HG02970 (cell line): Measurements from ENCODE around the gene F11R.
"Not testable (repeated sequence)": the region's sequence is repeated elsewhere in the genome, so short reads cannot be mapped to it uniquely, and the experiment has no call there.

Source experiments
- ATAC-seq: cut with Tn5 transposase; IDR thresholded peaks from one replicate; pipeline ENCODE4 v1.9.1; 2021; ENCODE audit warnings: mild to moderate bottlenecking, moderate library complexity, moderate number of reproducible peaks; ENCODE audit not compliant: unreplicated experiment, low FRiP score

Gene F11R

DNA sequence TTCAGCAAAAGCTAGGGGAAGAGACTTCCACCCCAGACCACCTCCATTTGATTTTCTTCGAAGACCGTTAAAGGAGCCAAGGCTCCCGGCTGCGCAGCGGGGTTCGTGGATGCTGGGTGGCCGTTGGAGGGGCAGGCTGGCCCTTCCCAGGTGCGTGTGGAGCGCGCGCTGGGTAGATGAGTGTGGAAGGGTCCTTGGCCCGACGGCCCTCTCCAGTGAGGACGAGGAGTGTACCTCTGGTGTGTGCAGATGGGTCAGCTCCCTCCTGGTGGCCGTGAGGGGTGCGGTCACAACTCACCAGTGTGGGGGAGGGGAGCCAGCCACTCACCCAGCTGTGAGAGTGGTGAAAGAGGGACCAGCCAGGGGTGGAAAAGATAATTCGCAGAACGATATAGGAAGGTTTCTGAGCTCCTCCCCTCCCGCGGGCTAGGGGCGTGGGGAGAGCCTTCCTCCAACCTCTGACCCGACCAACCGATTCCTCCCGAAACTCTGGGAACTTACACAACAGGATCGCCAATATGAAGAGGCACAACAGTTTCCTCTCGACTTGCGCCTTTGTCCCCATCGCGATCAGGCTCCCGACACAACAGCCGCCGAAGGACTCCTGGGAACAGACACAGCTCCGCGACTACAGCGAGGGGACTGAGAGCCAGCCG, at the start of gene F11R:
TSS of gene F11R (minus strand) at position 644 of the 656 bp plus-strand sequence. CDS start at position 565, 79 bp downstream.
- peak; percentile 35 for ATAC-seq

DNA sequence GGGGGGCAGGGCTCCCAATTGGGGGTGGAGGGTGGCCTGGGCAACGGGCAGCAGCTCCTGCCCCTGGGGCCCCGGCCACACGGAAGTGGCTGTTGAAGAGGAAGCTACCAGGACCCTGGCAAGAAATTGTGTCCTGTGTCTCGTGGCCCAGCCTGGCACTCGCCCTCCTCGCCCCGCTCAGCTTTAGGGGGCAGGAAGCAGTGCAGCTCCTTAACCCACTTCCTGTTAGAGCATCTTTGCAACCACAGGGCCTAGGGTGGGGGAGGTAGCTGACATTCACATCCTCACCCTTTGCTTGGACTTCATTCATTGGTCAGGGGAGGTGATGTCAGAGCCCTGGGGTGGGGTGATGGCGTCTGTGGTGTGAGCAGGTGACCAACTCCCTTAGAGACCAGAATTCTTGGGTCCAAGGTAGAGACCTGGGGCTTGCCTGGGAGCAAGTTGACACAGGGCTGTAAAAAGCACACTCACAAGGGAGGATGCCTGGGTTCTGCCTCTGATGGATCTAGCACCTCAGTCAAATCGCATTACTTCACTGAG, 48.8 kb upstream of the F11R start, which contains the start of gene ARHGAP30:
TSS of gene ARHGAP30 (minus strand) at position 161 of the 540 bp plus-strand sequence. CDS start 267 bp downstream, outside the sequence.
- ATAC-seq: peak; percentile 65

- ATAC-seq: peak; percentile 9
Measured at GRCh38 chr1:161069241-161069640, 48.3 kb upstream of the F11R start.

GRCh38 chr1:161068306-161069234, 47.6 kb upstream of the F11R start:
- no peak for ATAC-seq

DNA sequence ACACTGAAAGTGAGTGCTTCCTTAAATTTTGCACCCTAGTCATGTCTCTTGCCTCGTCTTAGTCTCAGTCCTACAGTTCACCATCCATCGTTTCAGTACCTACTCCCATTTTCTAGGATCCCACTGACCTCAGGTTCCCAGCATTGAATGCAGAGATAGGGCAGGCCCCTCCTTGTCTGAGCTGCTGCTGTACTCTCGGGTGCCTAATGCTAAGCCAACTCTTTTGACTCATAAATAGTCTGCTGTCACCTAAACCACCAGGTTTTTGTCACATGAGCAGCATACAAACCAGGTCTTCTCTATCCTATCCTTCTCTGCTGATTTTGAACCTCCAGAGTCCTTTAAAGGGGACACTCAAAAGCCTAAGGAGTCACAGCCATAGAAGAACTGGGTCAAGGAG, 45.7 kb upstream of the F11R start:
- ATAC-seq: no peak

DNA sequence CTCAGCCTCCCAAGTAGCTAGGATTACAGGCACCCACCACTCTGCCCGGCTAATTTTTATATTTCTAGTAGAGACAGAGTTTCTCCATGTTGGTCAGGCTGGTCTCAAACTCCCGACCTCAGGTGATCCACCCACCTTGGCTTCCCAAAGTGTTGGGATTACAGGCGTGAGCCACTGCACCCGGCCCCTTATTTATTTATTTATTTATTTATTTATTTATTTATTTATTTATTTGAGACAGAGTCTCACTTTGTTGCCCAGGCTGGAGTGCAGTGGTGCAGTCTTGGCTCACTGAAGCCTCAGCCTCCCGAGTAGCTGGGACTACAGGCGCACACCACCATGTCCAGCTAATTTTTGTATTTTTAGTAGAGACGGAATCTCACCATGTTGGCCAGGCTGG, 44.7 kb upstream of the F11R start:
- not testable (repeated sequence) for ATAC-seq

DNA sequence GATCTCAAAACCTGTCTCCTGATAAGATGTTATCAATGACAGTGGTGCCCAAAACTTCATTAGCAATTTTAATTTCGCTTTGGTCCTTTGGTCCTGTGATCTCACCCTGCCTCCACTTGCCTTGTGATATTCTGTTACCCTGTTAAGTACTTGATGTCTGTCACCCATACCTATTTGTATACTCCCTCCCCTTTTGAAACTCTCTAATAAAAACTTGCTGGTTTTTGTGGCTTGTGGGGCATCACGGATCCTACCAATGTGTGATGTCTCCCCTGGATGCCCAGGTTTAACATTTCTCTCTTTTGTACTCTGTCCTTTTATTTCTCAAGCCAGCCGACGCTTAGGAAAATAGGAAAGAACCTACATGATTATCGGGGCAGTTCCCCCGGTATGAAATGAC, 43.0 kb upstream of the F11R start:
- not testable (repeated sequence) for ATAC-seq

- ATAC-seq: no peak
Measured at GRCh38 chr1:161061419-161061818, 40.5 kb upstream of the F11R start.

DNA sequence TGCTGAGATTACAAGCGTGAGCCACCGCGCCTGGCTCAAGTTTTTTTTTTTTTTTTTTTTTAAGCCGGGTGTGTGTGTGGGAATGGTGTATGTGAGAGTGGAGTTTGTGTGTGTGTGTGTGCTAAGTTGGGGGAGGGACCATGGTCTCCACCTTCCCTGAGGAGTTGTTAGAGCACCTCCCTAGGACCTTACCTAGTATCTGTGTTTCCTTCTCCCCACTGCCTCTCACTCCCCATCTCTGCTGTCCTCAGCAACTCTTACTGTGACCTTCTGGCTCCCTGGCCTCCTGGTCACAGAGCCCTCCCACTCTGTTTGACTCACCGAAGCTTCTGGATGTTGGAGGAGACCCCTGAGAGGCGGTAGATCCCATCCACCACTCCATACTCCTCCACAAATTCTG, 38.3 kb upstream of the F11R start:
- no peak for ATAC-seq

DNA sequence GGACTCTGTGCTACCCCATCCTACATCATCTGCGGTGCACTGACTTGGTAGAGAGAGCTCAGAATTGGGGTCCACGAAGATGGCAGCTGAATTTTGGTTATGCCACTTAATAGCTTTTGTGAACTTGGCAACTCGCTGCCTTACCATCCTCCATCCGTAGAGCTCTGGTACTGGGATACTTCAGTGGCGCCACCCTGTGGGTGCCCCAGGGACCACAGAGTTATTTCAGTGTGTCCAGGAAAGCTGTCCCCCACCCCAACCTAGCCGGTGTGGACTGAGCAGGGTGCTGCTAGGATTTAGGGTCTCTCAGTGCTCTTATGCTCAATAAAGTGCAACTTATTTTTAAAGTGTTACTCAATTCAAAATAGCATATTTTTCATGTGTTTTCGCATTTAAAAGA, 33.9 kb upstream of the F11R start:
- ATAC-seq: no peak

DNA sequence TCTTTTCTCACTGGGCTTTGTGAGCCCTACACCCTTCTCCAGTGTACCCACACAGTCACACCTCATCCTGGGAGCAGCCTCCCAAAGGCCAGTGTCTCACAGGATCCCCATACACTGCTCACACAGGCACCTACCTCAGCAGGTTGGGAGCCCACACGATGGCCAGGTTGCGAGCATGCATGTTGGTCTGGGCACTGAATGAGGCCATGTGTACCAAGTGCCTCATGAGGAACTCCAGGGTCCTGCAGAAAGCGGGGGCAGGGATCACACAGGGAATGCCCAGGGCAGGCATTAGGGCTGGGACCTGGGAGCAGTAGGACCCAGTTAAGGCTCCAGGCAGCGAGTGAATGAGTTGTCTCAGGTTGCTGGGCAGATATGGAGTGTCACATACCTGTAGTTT, 33.3 kb upstream of the F11R start:
- ATAC-seq: no peak

DNA sequence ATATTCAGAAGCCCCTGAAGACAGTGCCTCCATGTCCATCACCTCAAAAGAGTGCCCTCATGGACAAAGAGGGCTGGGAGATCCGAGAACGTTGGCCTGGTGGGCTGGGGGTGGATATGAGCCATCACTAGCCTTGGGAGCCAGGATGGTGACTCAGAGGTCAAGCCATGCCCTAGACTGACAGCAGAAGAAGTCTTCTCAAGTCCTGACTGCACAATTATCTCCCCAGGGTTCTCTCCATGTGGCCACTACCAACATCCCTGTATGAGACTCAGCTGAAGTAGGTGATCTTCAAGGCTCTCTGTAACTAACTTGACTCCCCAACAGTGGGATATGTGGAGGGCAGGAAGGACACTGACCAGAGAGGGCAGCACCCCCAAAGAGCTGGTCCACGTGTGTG, 31.9 kb upstream of the F11R start:
- ATAC-seq: no peak

- ATAC-seq: no peak
Measured at GRCh38 chr1:161051219-161051618, 30.3 kb upstream of the F11R start.

DNA sequence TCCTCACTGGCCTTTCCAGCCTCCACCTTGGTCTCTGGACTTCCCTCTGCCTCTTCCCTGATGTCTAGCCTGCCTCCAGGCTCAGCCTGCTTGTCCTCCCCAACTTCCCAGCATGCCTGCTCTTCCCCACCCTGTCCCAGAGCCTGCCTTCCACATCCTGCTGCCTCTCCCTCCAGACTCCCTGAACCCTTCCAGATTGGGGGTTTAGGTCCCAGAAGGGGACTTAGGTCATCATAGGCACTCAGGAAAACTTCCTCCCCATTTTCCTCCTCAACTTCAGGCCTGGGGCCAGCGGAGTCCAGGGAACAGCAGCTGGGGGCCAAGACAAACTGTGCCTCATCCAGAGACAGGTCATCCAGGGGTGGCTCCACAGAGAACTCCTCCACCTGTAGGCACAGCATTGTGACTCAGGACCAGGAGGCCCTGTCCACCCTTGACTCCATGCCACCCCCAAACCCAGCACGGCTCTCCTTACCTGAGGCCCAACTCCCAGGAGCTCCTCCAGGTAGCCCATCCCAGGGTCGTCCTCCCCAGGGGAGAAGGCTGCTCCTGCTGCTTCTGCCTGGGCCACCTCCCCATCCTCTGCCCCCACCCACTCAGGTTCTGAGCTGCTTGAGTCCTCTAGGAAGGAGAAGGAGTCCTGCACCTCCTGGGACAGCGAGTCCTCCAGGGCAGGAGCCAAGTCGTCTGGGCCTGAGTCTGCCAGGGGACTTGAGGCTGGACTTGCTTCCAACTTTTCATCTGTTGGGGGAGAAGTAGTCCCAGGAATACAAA, 28.2 kb upstream of the F11R start:
- no peak for ATAC-seq

DNA sequence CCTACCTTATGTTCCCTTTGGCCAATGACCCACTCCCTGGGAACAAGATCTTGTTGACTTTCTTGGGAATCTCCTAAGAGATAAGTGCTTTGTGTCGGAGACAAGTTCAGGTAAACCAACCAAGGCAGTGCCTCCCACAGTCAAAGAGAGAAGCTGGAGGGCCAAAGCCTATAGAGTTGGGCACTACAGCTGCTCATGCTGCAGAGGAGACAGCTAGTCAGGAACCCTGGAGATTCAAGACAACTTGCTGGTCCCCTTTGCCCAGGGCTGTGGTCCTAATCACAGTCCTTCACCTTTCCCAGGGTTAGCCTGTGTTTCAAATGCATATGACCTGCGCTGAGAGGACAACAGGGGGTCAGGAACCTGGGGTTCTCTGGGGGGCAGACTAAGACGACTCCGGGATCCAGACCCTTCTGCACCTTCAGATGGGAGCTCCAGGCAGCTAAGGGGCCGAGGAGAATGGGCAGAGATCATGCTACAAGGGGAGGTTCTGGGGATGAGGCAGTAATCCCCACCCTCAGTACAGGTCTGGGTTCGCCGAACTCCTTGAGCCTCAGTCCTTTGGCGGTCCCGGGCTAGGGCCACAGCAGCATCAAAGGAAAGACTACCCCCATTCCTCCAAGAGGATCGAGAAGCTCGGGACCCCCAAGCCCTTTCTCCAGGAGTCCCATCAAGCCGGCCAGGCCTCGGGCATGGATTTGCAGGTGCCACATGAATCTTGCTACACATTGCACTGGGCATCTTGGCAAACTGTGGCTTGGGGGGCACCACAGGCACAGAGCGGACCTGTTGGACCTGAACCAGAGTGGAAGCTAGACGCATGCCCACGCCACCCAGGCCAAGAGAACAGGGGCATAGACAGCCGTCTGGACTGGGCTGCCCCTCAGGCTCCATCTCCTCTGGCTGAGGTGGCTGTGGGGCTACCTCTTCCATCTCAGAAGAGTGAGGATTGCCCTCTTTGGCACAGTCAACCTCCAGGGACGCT, 26.8 kb upstream of the F11R start:
- no peak for ATAC-seq

DNA sequence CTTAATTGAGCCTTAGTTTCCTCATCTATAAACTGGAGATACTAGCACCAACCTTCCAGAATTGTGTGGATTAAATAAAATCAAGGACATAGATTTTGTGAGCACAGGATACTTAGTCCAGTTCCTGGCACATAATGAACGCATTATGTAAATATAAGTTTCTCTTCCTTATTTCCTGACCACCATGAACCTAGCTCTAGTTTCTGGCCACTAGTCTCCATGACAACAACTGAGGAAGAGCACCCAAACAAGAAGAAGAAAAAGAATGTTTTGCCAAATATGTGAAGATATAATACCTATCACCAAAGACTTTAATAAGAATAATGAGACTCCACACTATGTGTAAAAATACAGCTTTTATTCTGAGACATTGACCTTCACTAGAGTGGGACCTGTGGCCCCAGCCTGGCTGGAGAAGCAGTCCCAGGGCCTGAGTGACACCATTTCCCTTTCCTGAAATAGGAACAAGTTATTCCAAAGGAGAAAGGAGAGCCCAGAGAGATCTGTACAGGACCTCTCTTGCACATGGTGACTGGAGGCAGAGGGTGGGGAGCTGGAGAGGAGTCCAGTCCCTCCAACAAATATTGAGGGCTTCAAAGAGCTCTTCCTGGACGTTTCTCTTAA, 25.8 kb upstream of the F11R start:
- no peak for ATAC-seq

GRCh38 chr1:161045736-161046604, 25.0 kb upstream of the F11R start, which contains the start of gene USF1:
Gene USF1, minus strand, starts transcription at chr1:161045977. Its CDS starts 2,702 bp downstream, at chr1:161043275.
- peak; percentile 66 for ATAC-seq
